ENCODE results near the gene SLC6A13. TPM values are rescaled to one million over a fixed set of nuclear protein-coding genes. Genes with fewer than 3 reads are reported as not detected.

The SLC6A13 gene
- polyA plus RNA-seq, 1 experiment: not detected

- no peak for DNase-seq (ENCODE audit: low read depth, low spot score)
- peaks cover 52% of the 10 kb centered on the region for H3K27me3 ChIP-seq (ENCODE audit: control insufficient read depth, insufficient read depth, low read length)
- ChIA-PET CTCF (interaction anchor here (1.4 to 2.3 kb wide), 2 partner anchors 11 kb away, joined by 5 to 10 read pairs; no protein-coding TSS in a partner anchor), POLR2A (no interaction called here)
- H3K4me3 ChIP-seq (ENCODE audit: low read depth, low read length): no peak overlapping the region
- H3K9me3 ChIP-seq (ENCODE audit: control insufficient read depth, insufficient read depth, low read length): peaks cover 7% of the 10 kb centered on the region
- no peak for TF ChIP-seq CTCF (IDR thresholded peaks at IDR 0.05; ENCODE audit: low read depth, low read length)
- H3K27ac ChIP-seq (ENCODE audit: low read depth, low read length): no peak overlapping the region
Measured at GRCh38 chr12:230925-231671, 31.5 kb downstream of the SLC6A13 start.

GRCh38 chr12:229441-230191 lies 33.0 kb downstream of the SLC6A13 start:
- ChIA-PET CTCF (interaction anchor here (2.3 kb wide), 1 partner anchor 10 kb away, joined by 10 read pairs; no protein-coding TSS in a partner anchor), POLR2A (no interaction called here)
- no peak for DNase-seq (ENCODE audit: low read depth, low spot score)
- peaks cover 53% of the 10 kb centered on the region for H3K27me3 ChIP-seq (ENCODE audit: control insufficient read depth, insufficient read depth, low read length)
- no peak overlapping the region for H3K4me3 ChIP-seq (ENCODE audit: low read depth, low read length)
- TF ChIP-seq CTCF (IDR thresholded peaks at IDR 0.05; ENCODE audit: low read depth, low read length): no peak
- no peaks in the 10 kb centered on the region for H3K9me3 ChIP-seq (ENCODE audit: control insufficient read depth, insufficient read depth, low read length)
- H3K27ac ChIP-seq (ENCODE audit: low read depth, low read length): no peak overlapping the region

- CTCF ChIA-PET: interaction anchor here (2.3 kb wide), 1 partner anchor 9 kb away, joined by 10 read pairs; no protein-coding TSS in a partner anchor
- no peak for TF ChIP-seq CTCF (IDR thresholded peaks at IDR 0.05; ENCODE audit: low read depth, low read length)
- no peak overlapping the region for H3K4me3 ChIP-seq (ENCODE audit: low read depth, low read length)
- H3K9me3 ChIP-seq (ENCODE audit: control insufficient read depth, insufficient read depth, low read length): no peaks in the 10 kb centered on the region
- peaks cover 55% of the 10 kb centered on the region for H3K27me3 ChIP-seq (ENCODE audit: control insufficient read depth, insufficient read depth, low read length)
- no peak for DNase-seq (ENCODE audit: low read depth, low spot score)
- POLR2A ChIA-PET: no interaction called here
- no peak overlapping the region for H3K27ac ChIP-seq (ENCODE audit: low read depth, low read length)
Measured at GRCh38 chr12:228846-229200, 33.8 kb downstream of the SLC6A13 start.

GRCh38 chr12:227923-228845 lies 34.5 kb downstream of the SLC6A13 start:
- H3K27me3 ChIP-seq (ENCODE audit: control insufficient read depth, insufficient read depth, low read length): peaks cover 55% of the 10 kb centered on the region
- no peaks in the 10 kb centered on the region for H3K9me3 ChIP-seq (ENCODE audit: control insufficient read depth, insufficient read depth, low read length)
- no peak for TF ChIP-seq CTCF (IDR thresholded peaks at IDR 0.05; ENCODE audit: low read depth, low read length)
- H3K4me3 ChIP-seq (ENCODE audit: low read depth, low read length): no peak overlapping the region
- POLR2A ChIA-PET: no interaction called here
- H3K27ac ChIP-seq (ENCODE audit: low read depth, low read length): no peak overlapping the region
- CTCF ChIA-PET: interaction anchor here (2.3 kb wide), 1 partner anchor 8 kb away, joined by 10 read pairs; no protein-coding TSS in a partner anchor
- no peak for DNase-seq (ENCODE audit: low read depth, low spot score)
